WTC11 (cell line): ENCODE measurements around the gene FBXO33.

Experiments
- SMAD3 ChIP-seq: sonication (generic); formaldehyde crosslinking; IDR thresholded peaks from 2 replicates; pipeline ENCODE4 v1.8.0; 2022; ENCODE audit warnings: missing genetic modification reagents, mild to moderate bottlenecking, borderline replicate concordance
- ZNF263 ChIP-seq: sonication (generic); formaldehyde crosslinking; IDR thresholded peaks from 2 replicates; pipeline ENCODE4 v1.8.1; 2022; ENCODE audit warnings: low read depth, mild to moderate bottlenecking, moderate library complexity, missing genetic modification reagents
- TF ChIP-seq, protein P1 (sequence below): sonication (generic); formaldehyde crosslinking; IDR thresholded peaks from 2 replicates; pipeline ENCODE4 v1.8.0; 2023; ENCODE audit warnings: mild to moderate bottlenecking, missing genetic modification reagents

DNA sequence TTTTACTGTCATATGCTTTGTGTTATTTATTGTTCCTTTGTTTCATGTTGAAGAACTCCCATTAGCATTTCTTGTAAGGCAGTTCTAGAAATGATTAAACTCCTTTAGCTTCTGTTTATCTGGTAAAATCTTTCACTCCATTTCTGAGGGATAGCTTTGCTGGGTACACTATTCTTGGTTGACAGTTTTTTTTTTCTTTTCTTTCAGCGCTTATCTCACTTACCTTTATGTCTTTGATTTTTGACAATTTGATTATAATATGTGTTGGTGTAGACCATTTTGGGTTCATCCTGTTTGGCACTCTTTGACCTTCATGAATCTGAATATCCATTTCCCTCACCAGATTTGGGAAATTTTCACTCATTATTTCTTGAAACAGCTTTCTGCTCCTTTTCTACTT is 16.2 kb downstream of the FBXO33 start:
- no peak for TF ChIP-seq ZNF263
- TF ChIP-seq, protein P1, sequence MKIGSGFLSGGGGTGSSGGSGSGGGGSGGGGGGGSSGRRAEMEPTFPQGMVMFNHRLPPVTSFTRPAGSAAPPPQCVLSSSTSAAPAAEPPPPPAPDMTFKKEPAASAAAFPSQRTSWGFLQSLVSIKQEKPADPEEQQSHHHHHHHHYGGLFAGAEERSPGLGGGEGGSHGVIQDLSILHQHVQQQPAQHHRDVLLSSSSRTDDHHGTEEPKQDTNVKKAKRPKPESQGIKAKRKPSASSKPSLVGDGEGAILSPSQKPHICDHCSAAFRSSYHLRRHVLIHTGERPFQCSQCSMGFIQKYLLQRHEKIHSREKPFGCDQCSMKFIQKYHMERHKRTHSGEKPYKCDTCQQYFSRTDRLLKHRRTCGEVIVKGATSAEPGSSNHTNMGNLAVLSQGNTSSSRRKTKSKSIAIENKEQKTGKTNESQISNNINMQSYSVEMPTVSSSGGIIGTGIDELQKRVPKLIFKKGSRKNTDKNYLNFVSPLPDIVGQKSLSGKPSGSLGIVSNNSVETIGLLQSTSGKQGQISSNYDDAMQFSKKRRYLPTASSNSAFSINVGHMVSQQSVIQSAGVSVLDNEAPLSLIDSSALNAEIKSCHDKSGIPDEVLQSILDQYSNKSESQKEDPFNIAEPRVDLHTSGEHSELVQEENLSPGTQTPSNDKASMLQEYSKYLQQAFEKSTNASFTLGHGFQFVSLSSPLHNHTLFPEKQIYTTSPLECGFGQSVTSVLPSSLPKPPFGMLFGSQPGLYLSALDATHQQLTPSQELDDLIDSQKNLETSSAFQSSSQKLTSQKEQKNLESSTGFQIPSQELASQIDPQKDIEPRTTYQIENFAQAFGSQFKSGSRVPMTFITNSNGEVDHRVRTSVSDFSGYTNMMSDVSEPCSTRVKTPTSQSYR (CRISPR knock-in tag): no peak
- TF ChIP-seq SMAD3 (CRISPR knock-in tag): no peak
